ENCODE data around the gene MRPL11.

Gene MRPL11

GRCh38 chr11:66438504-66439466 lies at the start of gene MRPL11:
Gene MRPL11, minus strand, starts transcription at chr11:66438848. Its CDS starts 94 bp downstream, at chr11:66438754.
- Histone ChIP-seq H3K4me3 (ENCODE audit: low read depth in 1 of 5, low read length in 5 of 5) (peak within 1 kb of the TSS; percentile 86 to 96 (median 94)), H3K9ac (ENCODE audit: low read length in 5 of 5) (peak within 1 kb of the TSS; percentile 78 to 96 (median 92)), H3K27ac (ENCODE audit: low read depth, low read length) (peak within 1 kb of the TSS; percentile 77), H3K27me3 (ENCODE audit: control insufficient read depth in 5 of 5, insufficient read depth in 4 of 5, low read length in 5 of 5) (no peaks in the 10 kb centered on the region), H3K36me3 (ENCODE audit: control insufficient read depth in 5 of 5, insufficient read depth in 5 of 5, low read length in 5 of 5) (peaks cover 4 to 26% (median 24%) of the 10 kb centered on the region in 5 donors), H3K4me1 (ENCODE audit: control insufficient read depth in 5 of 5, insufficient read depth in 5 of 5, low read length in 5 of 5) (peaks cover 2 to 12% (median 8%) of the 10 kb centered on the region in 5 donors), H3K9me3 (ENCODE audit: control insufficient read depth in 5 of 5, low read length in 5 of 5) (peaks cover 0 to 14% (median 8%) of the 10 kb centered on the region in 5 donors)

- Histone ChIP-seq H3K36me3 (ENCODE audit: control insufficient read depth in 5 of 5, insufficient read depth in 5 of 5, low read length in 5 of 5) (peaks cover 2 to 66% (median 42%) of the 10 kb centered on the region in 5 donors), H3K9me3 (ENCODE audit: control insufficient read depth in 5 of 5, low read length in 5 of 5) (no peaks in the 10 kb centered on the region), H3K27me3 (ENCODE audit: control insufficient read depth in 5 of 5, insufficient read depth in 4 of 5, low read length in 5 of 5) (no peaks in the 10 kb centered on the region), H3K4me3 (ENCODE audit: low read depth in 1 of 5, low read length in 5 of 5) (no peak overlapping the region), H3K4me1 (ENCODE audit: control insufficient read depth in 5 of 5, insufficient read depth in 5 of 5, low read length in 5 of 5) (peaks cover 0 to 11% (median 7%) of the 10 kb centered on the region in 5 donors), H3K27ac (ENCODE audit: low read depth, low read length) (no peak overlapping the region), H3K9ac (ENCODE audit: low read length in 5 of 5) (no peak overlapping the region)
Observed at GRCh38 chr11:66484806-66485380, 46.2 kb upstream of the MRPL11 start.

- Histone ChIP-seq H3K27me3 (ENCODE audit: control insufficient read depth in 5 of 5, insufficient read depth in 4 of 5, low read length in 5 of 5) (no peaks in the 10 kb centered on the region), H3K4me3 (ENCODE audit: low read depth in 1 of 5, low read length in 5 of 5) (peak within 1 kb of the TSS; percentile 72 to 87 (median 83)), H3K9me3 (ENCODE audit: control insufficient read depth in 5 of 5, low read length in 5 of 5) (no peaks in the 10 kb centered on the region), H3K27ac (ENCODE audit: low read depth, low read length) (peak within 1 kb of the TSS; percentile 91), H3K9ac (ENCODE audit: low read length in 5 of 5) (peak within 1 kb of the TSS; percentile 89 to 97 (median 92)), H3K36me3 (ENCODE audit: control insufficient read depth in 5 of 5, insufficient read depth in 5 of 5, low read length in 5 of 5) (peaks cover 2 to 35% (median 16%) of the 10 kb centered on the region in 5 donors), H3K4me1 (ENCODE audit: control insufficient read depth in 5 of 5, insufficient read depth in 5 of 5, low read length in 5 of 5) (peaks cover 2 to 26% (median 19%) of the 10 kb centered on the region in 5 donors)
Observed at GRCh38 chr11:66480117-66480938, 41.7 kb upstream of the MRPL11 start, which contains the start of gene DPP3. Gene DPP3, plus strand, starts transcription at chr11:66480434. Its CDS starts 1,767 bp downstream, at chr11:66482201.

GRCh38 chr11:66479394-66480116 lies 40.9 kb upstream of the MRPL11 start:
- no peaks in the 10 kb centered on the region for H3K9me3 ChIP-seq (ENCODE audit: control insufficient read depth in 5 of 5, low read length in 5 of 5)
- H3K27me3 ChIP-seq (ENCODE audit: control insufficient read depth in 5 of 5, insufficient read depth in 4 of 5, low read length in 5 of 5) = no peaks in the 10 kb centered on the region
- peaks cover 2 to 33% (median 15%) of the 10 kb centered on the region in 5 donors for H3K36me3 ChIP-seq (ENCODE audit: control insufficient read depth in 5 of 5, insufficient read depth in 5 of 5, low read length in 5 of 5)
- H3K4me3 ChIP-seq (ENCODE audit: low read depth in 1 of 5, low read length in 5 of 5) = peak overlapping the region; percentile 72 to 87 (median 83)
- peaks cover 2 to 26% (median 19%) of the 10 kb centered on the region in 5 donors for H3K4me1 ChIP-seq (ENCODE audit: control insufficient read depth in 5 of 5, insufficient read depth in 5 of 5, low read length in 5 of 5)
- H3K9ac ChIP-seq (ENCODE audit: low read length in 5 of 5) = peak overlapping the region; percentile 89 to 97 (median 92)
- H3K27ac ChIP-seq (ENCODE audit: low read depth, low read length) = peak overlapping the region; percentile 91

GRCh38 chr11:66478729-66479393 lies 40.2 kb upstream of the MRPL11 start:
- Histone ChIP-seq H3K27ac (ENCODE audit: low read depth, low read length) (peak overlapping the region; percentile 91), H3K9ac (ENCODE audit: low read length in 5 of 5) (peak overlapping the region; percentile 89 to 97 (median 92))

GRCh38 chr11:66477263-66478201 lies 38.9 kb upstream of the MRPL11 start:
- Histone ChIP-seq H3K9me3 (ENCODE audit: control insufficient read depth in 5 of 5, low read length in 5 of 5) (no peaks in the 10 kb centered on the region), H3K27ac (ENCODE audit: low read depth, low read length) (no peak overlapping the region), H3K4me1 (ENCODE audit: control insufficient read depth in 5 of 5, insufficient read depth in 5 of 5, low read length in 5 of 5) (peaks cover 2 to 26% (median 19%) of the 10 kb centered on the region in 5 donors), H3K36me3 (ENCODE audit: control insufficient read depth in 5 of 5, insufficient read depth in 5 of 5, low read length in 5 of 5) (peaks cover 1 to 43% (median 27%) of the 10 kb centered on the region in 5 donors), H3K27me3 (ENCODE audit: control insufficient read depth in 5 of 5, insufficient read depth in 4 of 5, low read length in 5 of 5) (no peaks in the 10 kb centered on the region), H3K4me3 (ENCODE audit: low read depth in 1 of 5, low read length in 5 of 5) (no peak overlapping the region), H3K9ac (ENCODE audit: low read length in 5 of 5) (no peak overlapping the region)

More at GRCh38 chr11:66478729-66479393, 40.2 kb upstream of the MRPL11 start:
- Histone ChIP-seq H3K27me3 (ENCODE audit: control insufficient read depth in 5 of 5, insufficient read depth in 4 of 5, low read length in 5 of 5) (no peaks in the 10 kb centered on the region), H3K9me3 (ENCODE audit: control insufficient read depth in 5 of 5, low read length in 5 of 5) (no peaks in the 10 kb centered on the region), H3K4me3 (ENCODE audit: low read depth in 1 of 5, low read length in 5 of 5) (peak overlapping the region; percentile 72 to 87 (median 83)), H3K4me1 (ENCODE audit: control insufficient read depth in 5 of 5, insufficient read depth in 5 of 5, low read length in 5 of 5) (peaks cover 2 to 26% (median 19%) of the 10 kb centered on the region in 5 donors), H3K36me3 (ENCODE audit: control insufficient read depth in 5 of 5, insufficient read depth in 5 of 5, low read length in 5 of 5) (peaks cover 2 to 36% (median 18%) of the 10 kb centered on the region in 5 donors)

- Histone ChIP-seq H3K4me3 (ENCODE audit: low read depth in 1 of 5, low read length in 5 of 5) (no peak overlapping the region), H3K9ac (ENCODE audit: low read length in 5 of 5) (no peak overlapping the region), H3K27me3 (ENCODE audit: control insufficient read depth in 5 of 5, insufficient read depth in 4 of 5, low read length in 5 of 5) (no peaks in the 10 kb centered on the region), H3K4me1 (ENCODE audit: control insufficient read depth in 5 of 5, insufficient read depth in 5 of 5, low read length in 5 of 5) (peaks cover 2 to 26% (median 19%) of the 10 kb centered on the region in 5 donors), H3K36me3 (ENCODE audit: control insufficient read depth in 5 of 5, insufficient read depth in 5 of 5, low read length in 5 of 5) (peaks cover 0 to 46% (median 32%) of the 10 kb centered on the region in 5 donors), H3K27ac (ENCODE audit: low read depth, low read length) (no peak overlapping the region), H3K9me3 (ENCODE audit: control insufficient read depth in 5 of 5, low read length in 5 of 5) (no peaks in the 10 kb centered on the region)
Observed at GRCh38 chr11:66476841-66477251, 38.2 kb upstream of the MRPL11 start.

- H3K9ac ChIP-seq (ENCODE audit: low read length in 5 of 5) = no peak overlapping the region
- H3K27ac ChIP-seq (ENCODE audit: low read depth, low read length) = no peak overlapping the region
- H3K9me3 ChIP-seq (ENCODE audit: control insufficient read depth in 5 of 5, low read length in 5 of 5) = no peaks in the 10 kb centered on the region
- H3K27me3 ChIP-seq (ENCODE audit: control insufficient read depth in 5 of 5, insufficient read depth in 4 of 5, low read length in 5 of 5) = no peaks in the 10 kb centered on the region
- peaks cover 0 to 49% (median 33%) of the 10 kb centered on the region in 5 donors for H3K36me3 ChIP-seq (ENCODE audit: control insufficient read depth in 5 of 5, insufficient read depth in 5 of 5, low read length in 5 of 5)
- peaks cover 2 to 26% (median 19%) of the 10 kb centered on the region in 5 donors for H3K4me1 ChIP-seq (ENCODE audit: control insufficient read depth in 5 of 5, insufficient read depth in 5 of 5, low read length in 5 of 5)
- H3K4me3 ChIP-seq (ENCODE audit: low read depth in 1 of 5, low read length in 5 of 5) = no peak overlapping the region
Observed at GRCh38 chr11:66476173-66476840, 37.7 kb upstream of the MRPL11 start.

Data from subcutaneous abdominal adipose tissue (tissue), 5 donors.